Thoracic aorta (tissue), 2 donors: ENCODE results near the gene TEX52. TPM values are rescaled to one million over a fixed set of nuclear protein-coding genes. Genes with fewer than 3 reads are reported as not detected.

Source experiments
- ATAC-seq: fragments of 150-250 bp; one replicate; pipeline ENCODE4 v1.8.0; 2017; ENCODE audit warnings: low read depth; ENCODE audit not compliant: insufficient number of reproducible peaks, low FRiP score
- DNase-seq: peaks from one replicate; pipeline ENCODE4 v3.0.0-alpha.2; 2020; ENCODE audit warnings: low spot score
- H3K27ac ChIP-seq, 2 donors: fragments of 200-600 bp; sonication (generic); 1 replicate in 1 of 2; 2 replicates in 1 of 2; pipeline ENCODE4 v1.5.1; 2016; ENCODE audit warnings: mild to moderate bottlenecking in 2 of 2, moderate library complexity in 2 of 2
- H3K27me3 ChIP-seq: fragments of 200-600 bp; sonication (generic); replicated peaks from 2 replicates; pipeline ENCODE4 v1.6.0; 2016; ENCODE audit warnings: mild to moderate bottlenecking; ENCODE audit not compliant: insufficient read depth
- H3K36me3 ChIP-seq: fragments of 200-600 bp; sonication (generic); one replicate; pipeline ENCODE4 v1.5.1; 2016
- H3K4me1 ChIP-seq, 2 donors: fragments of 200-600 bp; sonication (generic); 1 replicate in 1 of 2; 2 replicates in 1 of 2; pipeline versions ENCODE4 v1.5.1 to v1.6.0; 2016; ENCODE audit warnings: low read depth in 2 of 2, mild to moderate bottlenecking in 1 of 2; ENCODE audit not compliant: control insufficient read depth in 1 of 2
- H3K4me3 ChIP-seq: fragments of 200-600 bp; sonication (generic); 2 replicates; pipeline ENCODE4 v1.5.1; 2016; ENCODE audit warnings: mild to moderate bottlenecking
- H3K9me3 ChIP-seq: fragments of 200-600 bp; sonication (generic); 2 replicates; pipeline ENCODE4 v1.5.1; 2016
- total RNA-seq, 2 donors: library from RNA; depleted of rRNA; stranded (reverse); fragments of >200 nt; gene quantifications; one replicate each; pipeline versions ENCODE4 v1.1.0 to v1.2.3, GENCODE V29; 2016
- TF ChIP-seq, protein P1 (sequence below): fragments of 200-600 bp; sonication (generic); IDR thresholded peaks from one replicate; pipeline ENCODE4 v1.5.1; 2019; ENCODE audit warnings: antibody characterized with exemption

TEX52 gene
- total RNA-seq, 2 donors from 2014 or later: not detected

DNA sequence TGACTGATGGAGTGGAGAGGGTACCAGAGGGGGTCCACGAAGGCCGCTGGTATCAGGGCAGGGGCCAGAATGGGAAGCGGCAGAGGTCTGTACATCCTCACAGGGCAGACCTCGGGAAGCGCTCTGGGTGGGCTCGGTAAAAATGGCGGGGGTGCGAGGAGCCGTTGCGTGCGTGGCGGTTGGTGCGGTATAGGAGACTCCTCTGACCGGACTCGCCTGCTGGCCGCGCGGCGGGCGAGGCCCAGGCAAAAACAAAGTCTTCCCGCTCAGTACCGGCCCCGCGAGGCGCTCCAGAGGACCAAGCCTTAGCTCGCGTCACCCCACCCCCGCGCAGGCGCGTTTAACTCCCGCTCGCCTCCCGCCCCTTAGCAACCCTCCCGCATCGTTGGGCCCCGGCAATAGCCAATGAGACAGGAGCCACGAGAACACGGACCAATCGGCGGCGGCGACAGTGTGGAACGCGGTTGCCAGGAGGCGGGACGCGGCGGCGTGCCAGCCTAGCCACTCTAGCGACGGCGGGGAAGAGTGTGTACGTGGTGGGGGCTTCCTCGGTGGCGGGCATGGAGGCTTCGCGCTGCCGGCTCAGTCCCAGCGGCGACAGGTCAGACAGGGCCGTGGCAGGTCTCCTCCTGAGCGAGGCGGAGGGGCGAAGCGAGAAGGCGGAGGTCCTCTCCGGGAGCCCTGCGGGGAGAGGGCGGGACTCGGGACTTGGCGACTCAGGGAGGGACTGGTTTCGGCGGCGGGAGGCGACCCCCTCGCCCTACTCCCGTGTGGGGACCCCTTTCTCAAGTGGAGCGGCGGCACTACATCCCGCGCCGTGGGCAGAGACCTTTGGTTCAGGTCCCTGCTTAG is 33.8 kb upstream of the TEX52 start, which contains the start of gene TULP3:
TULP3 (plus strand) TSS at position 504 of the 852 bp plus-strand sequence; CDS start at position 561, 57 bp downstream.
- Histone ChIP-seq H3K9me3 (no peaks in the 10 kb centered on the region), H3K4me3 (peak within 1 kb of the TSS; percentile 94), H3K4me1 (peaks cover 23 to 31% of the 10 kb centered on the region in 2 donors), H3K27me3 (no peaks in the 10 kb centered on the region), H3K36me3 (peaks cover 6% of the 10 kb centered on the region), H3K27ac (peak within 1 kb of the TSS; percentile 92 to 94)
- TF ChIP-seq, protein P1, sequence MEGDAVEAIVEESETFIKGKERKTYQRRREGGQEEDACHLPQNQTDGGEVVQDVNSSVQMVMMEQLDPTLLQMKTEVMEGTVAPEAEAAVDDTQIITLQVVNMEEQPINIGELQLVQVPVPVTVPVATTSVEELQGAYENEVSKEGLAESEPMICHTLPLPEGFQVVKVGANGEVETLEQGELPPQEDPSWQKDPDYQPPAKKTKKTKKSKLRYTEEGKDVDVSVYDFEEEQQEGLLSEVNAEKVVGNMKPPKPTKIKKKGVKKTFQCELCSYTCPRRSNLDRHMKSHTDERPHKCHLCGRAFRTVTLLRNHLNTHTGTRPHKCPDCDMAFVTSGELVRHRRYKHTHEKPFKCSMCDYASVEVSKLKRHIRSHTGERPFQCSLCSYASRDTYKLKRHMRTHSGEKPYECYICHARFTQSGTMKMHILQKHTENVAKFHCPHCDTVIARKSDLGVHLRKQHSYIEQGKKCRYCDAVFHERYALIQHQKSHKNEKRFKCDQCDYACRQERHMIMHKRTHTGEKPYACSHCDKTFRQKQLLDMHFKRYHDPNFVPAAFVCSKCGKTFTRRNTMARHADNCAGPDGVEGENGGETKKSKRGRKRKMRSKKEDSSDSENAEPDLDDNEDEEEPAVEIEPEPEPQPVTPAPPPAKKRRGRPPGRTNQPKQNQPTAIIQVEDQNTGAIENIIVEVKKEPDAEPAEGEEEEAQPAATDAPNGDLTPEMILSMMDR: peak; percentile 6
- ATAC-seq (peak; percentile 95), DNase-seq (peak; percentile 96)

DNA sequence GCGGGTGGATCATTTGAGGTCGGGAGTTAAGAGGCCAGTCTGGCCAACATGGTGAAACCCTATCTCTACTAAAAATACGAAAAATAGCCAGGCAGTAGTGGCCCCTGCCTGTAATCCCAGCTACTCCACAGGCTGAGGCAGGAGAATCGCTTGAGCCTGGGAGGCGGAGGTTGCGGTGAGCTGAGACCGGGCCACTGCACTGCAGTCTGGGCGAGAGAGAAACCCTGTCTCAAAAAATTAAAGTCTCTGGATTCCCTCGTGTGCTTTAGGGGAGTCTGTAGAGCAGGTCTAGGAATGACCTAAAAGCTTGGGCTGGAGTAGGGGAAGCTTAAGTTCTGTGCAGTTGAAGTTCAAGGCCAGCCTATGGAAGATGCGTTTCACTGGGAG is 33.2 kb upstream of the TEX52 start:
- no peak for DNase-seq

DNA sequence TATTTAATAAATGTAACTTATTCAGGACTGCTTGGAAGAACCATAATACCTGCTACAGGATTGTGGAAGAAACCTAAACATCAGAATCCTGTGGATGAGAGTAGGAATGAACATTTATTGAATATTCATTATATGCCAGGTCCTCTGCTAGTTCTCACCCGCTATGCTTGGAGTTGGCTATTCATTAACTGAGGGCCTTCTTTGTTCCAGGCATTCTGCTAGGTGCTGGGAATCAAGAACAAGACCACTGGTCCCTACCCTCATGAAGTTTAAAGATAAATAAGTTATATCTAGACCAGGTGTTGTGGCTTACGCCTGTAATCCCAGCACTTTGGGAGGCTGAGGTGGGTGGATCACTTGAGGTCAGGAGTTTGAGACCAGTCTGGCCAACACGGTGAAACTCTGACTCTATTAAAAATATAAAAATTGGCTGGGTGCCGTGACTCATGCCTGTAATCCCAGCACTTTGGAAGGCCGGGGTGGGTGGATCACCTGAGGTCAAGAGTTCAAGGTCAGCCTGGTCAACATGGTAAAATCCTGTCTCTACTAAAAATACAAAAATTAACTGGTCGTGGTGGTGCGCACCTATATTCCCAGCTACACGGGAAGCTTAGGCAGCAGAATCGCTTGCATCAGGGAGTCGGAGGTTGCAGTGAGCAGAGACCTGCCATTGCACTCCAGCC is 30.1 kb upstream of the TEX52 start:
- no peak for DNase-seq
- Histone ChIP-seq H3K9me3 (no peaks in the 10 kb centered on the region), H3K4me3 (no peak overlapping the region), H3K36me3 (peaks cover 6% of the 10 kb centered on the region), H3K4me1 (peaks cover 5 to 10% of the 10 kb centered on the region in 2 donors), H3K27ac (no peak overlapping the region), H3K27me3 (no peaks in the 10 kb centered on the region)
- no peak for ATAC-seq
- TF ChIP-seq, protein P1: no peak

More for the DNA sequence above, 33.2 kb upstream of the TEX52 start:
- H3K9me3 ChIP-seq: no peaks in the 10 kb centered on the region
- peaks cover 6% of the 10 kb centered on the region for H3K36me3 ChIP-seq
- H3K27ac ChIP-seq: peak overlapping the region; percentile 72 to 94
- ATAC-seq: no peak
- H3K4me1 ChIP-seq: peaks cover 22 to 25% of the 10 kb centered on the region in 2 donors
- H3K4me3 ChIP-seq: peak overlapping the region; percentile 94
- TF ChIP-seq, protein P1: no peak
- H3K27me3 ChIP-seq: no peaks in the 10 kb centered on the region

DNA sequence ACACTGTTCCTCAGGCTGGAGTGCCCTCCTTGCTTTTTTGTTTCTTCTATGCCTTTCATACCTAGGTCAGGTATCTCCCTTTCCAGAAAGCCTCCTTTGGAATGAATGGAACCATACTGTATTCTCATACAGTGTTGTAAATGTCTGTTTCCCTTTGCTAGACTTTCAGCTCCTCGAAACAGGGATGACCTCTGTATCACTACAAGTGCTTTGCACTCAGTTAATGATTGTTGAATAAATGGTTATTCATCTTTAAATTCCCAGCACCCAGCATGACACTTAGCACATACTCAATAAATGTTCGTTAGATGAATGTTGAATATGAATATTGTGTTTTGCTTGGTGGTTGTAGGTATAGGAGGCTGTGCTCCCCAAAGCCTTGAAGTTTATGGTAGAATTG is 28.0 kb upstream of the TEX52 start:
- H3K27ac ChIP-seq: no peak overlapping the region

More for the DNA sequence above, 28.0 kb upstream of the TEX52 start:
- DNase-seq: no peak
- Histone ChIP-seq H3K4me1 (no peaks in the 10 kb centered on the region), H3K36me3 (peaks cover 6% of the 10 kb centered on the region), H3K9me3 (no peaks in the 10 kb centered on the region), H3K4me3 (no peak overlapping the region), H3K27me3 (no peaks in the 10 kb centered on the region)
- no peak for ATAC-seq
- TF ChIP-seq, protein P1: no peak
